ENCODE results near the gene KRTAP5-2.
"Not testable (repeated sequence)": the region's sequence is repeated elsewhere in the genome, so short reads cannot be mapped to it uniquely, and the experiment has no call there.

KRTAP5-2 gene

GRCh38 chr11:1628506-1629325 is 30.6 kb upstream of the KRTAP5-2 start:
- peak; percentile 41 to 49 for DNase-seq (ENCODE audit: low read depth in 1 of 2, low spot score in 1 of 2)

GRCh38 chr11:1625541-1625940 is 27.4 kb upstream of the KRTAP5-2 start:
- DNase-seq (ENCODE audit: low read depth in 1 of 2, low spot score in 1 of 2): no peak

- DNase-seq (ENCODE audit: low read depth in 1 of 2, low spot score in 1 of 2): no peak
Observed at GRCh38 chr11:1624621-1625020, 26.5 kb upstream of the KRTAP5-2 start.

- DNase-seq (ENCODE audit: low read depth in 1 of 2, low spot score in 1 of 2): no peak
Observed at GRCh38 chr11:1623716-1624115, 25.6 kb upstream of the KRTAP5-2 start.

GRCh38 chr11:1622086-1622485 is 24.0 kb upstream of the KRTAP5-2 start, which contains the start of gene KRTAP5-4:
Gene KRTAP5-4 (minus strand): TSS chr11:1622138. CDS start chr11:1622093, 45 bp downstream.
- no peak for DNase-seq (ENCODE audit: low read depth in 1 of 2, low spot score in 1 of 2)

- DNase-seq (ENCODE audit: low read depth in 1 of 2, low spot score in 1 of 2): no peak
Observed at GRCh38 chr11:1619449-1619848, 21.4 kb upstream of the KRTAP5-2 start.

- no peak for DNase-seq (ENCODE audit: low read depth in 1 of 2, low spot score in 1 of 2)
Observed at GRCh38 chr11:1618231-1618630, 20.1 kb upstream of the KRTAP5-2 start.

GRCh38 chr11:1608363-1608762 is 10.3 kb upstream of the KRTAP5-2 start, which contains the start of gene KRTAP5-3:
Gene KRTAP5-3 (minus strand): TSS chr11:1608463. CDS start chr11:1608385, 78 bp downstream.
- DNase-seq (ENCODE audit: low read depth in 1 of 2, low spot score in 1 of 2): no peak

- DNase-seq (ENCODE audit: low read depth in 1 of 2, low spot score in 1 of 2): not testable (repeated sequence)
Observed at GRCh38 chr11:1607901-1608300, 9.8 kb upstream of the KRTAP5-2 start.

GRCh38 chr11:1607156-1607845 is 9.2 kb upstream of the KRTAP5-2 start:
- DNase-seq (ENCODE audit: low read depth in 1 of 2, low spot score in 1 of 2): not testable (repeated sequence)

GRCh38 chr11:1605923-1606322 is 7.8 kb upstream of the KRTAP5-2 start:
- not testable (repeated sequence) for DNase-seq (ENCODE audit: low read depth in 1 of 2, low spot score in 1 of 2)

GRCh38 chr11:1604711-1605110 is 6.6 kb upstream of the KRTAP5-2 start:
- no peak for DNase-seq (ENCODE audit: low read depth in 1 of 2, low spot score in 1 of 2)

- DNase-seq (ENCODE audit: low read depth in 1 of 2, low spot score in 1 of 2): no peak
Observed at GRCh38 chr11:1604181-1604580, 6.1 kb upstream of the KRTAP5-2 start.

- DNase-seq (ENCODE audit: low read depth in 1 of 2, low spot score in 1 of 2): no peak
Observed at GRCh38 chr11:1603629-1604028, 5.5 kb upstream of the KRTAP5-2 start.

GRCh38 chr11:1601663-1602062 is 3.6 kb upstream of the KRTAP5-2 start:
- not testable (repeated sequence) for DNase-seq (ENCODE audit: low read depth in 1 of 2, low spot score in 1 of 2)

GRCh38 chr11:1600626-1601025 is 2.5 kb upstream of the KRTAP5-2 start:
- DNase-seq (ENCODE audit: low read depth in 1 of 2, low spot score in 1 of 2): no peak

GRCh38 chr11:1598816-1599215 is 722 bp upstream of the KRTAP5-2 start:
- DNase-seq (ENCODE audit: low read depth in 1 of 2, low spot score in 1 of 2): no peak

GRCh38 chr11:1598406-1598805 is 312 bp upstream of the KRTAP5-2 start:
- not testable (repeated sequence) for DNase-seq (ENCODE audit: low read depth in 1 of 2, low spot score in 1 of 2)

- DNase-seq (ENCODE audit: low read depth in 1 of 2, low spot score in 1 of 2): no peak
Observed at GRCh38 chr11:1597331-1597993, 632 bp downstream of the KRTAP5-2 start.

- not testable (repeated sequence) for DNase-seq (ENCODE audit: low read depth in 1 of 2, low spot score in 1 of 2)
Observed at GRCh38 chr11:1596576-1597121, 1.4 kb downstream of the KRTAP5-2 start.

GRCh38 chr11:1595994-1596575 is 2.0 kb downstream of the KRTAP5-2 start:
- DNase-seq (ENCODE audit: low read depth in 1 of 2, low spot score in 1 of 2): not testable (repeated sequence)

All from activated T-helper 1 cell treated with anti-CD3 and anti-CD28 coated beads, Interleukin-2, amount 50 U/mL, for 16 hours (primary cell).